GM21619 (cell line): ENCODE measurements around the gene ESD.
"Not testable (repeated sequence)": the region's sequence is repeated elsewhere in the genome, so short reads cannot be mapped to it uniquely, and the experiment has no call there.

Source experiments
- ATAC-seq: cut with Tn5 transposase; IDR thresholded peaks from one replicate; pipeline ENCODE4 v1.9.1; 2021; ENCODE audit not compliant: unreplicated experiment

ESD gene

DNA sequence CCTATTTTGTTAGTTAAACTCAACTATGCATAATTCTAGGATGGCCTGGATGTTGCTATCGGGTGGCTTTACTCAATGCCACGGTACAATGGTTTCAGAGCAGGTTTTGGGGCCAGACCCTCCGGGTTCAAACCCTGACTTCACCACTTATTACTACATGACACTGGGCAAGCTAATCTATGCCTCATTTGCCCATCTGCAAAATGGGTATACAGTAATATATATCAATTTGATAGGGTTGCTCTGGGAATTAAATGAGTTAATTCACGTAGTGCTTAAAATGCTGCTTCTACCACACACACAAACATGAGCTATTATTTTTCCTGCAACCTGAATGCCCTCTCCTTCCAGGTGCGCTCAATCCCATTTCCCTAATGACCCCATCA, 839 bp downstream of the ESD start:
- no peak for ATAC-seq

GRCh38 chr13:46795321-46795720, 1.6 kb downstream of the ESD start:
- no peak for ATAC-seq

DNA sequence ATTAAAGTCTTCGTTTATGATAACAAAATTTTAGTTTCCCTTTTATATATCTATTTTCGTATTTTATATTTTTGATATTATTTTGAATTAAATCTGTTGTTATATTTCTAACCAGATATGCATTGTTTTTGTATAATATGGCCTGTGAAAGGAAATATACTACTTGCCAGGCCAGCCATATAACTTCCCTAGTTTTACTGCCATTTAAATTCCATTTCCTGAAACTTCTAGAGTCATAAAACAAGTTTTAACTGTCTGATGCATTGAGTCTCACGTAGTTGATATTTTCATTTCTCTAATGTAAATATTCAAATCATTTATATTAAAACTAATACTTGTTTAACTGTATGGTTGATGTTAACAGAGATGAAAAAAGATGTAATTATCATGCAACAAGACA, 13.5 kb downstream of the ESD start:
- ATAC-seq: no peak

- no peak for ATAC-seq
Observed at GRCh38 chr13:46782691-46783090, 14.3 kb downstream of the ESD start.

GRCh38 chr13:46782066-46782465, 14.9 kb downstream of the ESD start:
- ATAC-seq: no peak

DNA sequence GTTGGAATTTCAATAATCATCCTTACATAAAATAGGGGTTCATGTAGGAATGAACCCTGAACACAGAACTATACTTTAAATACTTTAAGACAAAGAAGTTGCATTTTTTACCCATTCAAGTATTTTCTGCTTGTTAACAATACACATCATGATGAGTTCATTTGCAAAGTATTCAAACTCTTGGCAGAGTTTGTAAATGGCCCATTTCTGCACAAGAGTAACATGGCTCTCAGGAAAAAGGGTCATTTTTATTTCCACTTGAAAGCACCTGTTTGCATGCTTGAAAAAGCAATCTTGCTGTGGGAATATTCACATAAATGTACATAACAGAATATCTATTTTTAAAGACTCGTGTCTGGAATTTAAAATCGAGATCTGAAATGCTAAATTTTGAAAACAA, 18.1 kb downstream of the ESD start:
- no peak for ATAC-seq

DNA sequence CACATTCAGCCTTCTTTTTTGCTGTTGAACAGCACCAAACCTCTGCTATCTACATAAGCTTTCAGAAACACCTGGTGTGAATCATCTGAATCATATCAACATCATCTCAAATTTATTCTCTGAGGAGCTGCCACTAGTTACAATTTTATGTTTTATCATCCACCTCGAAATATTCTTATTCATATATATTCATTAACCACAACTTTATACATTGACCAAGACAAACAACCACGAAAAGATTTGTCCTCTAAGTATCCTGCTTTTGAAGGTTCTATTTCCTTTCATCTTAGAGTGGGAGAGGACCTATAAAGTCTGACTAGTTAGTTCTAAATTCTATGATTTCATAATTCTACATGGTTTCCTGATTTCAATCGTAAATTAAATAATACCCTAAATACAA, 18.9 kb downstream of the ESD start:
- no peak for ATAC-seq

GRCh38 chr13:46775385-46776107, 21.4 kb downstream of the ESD start:
- no peak for ATAC-seq

GRCh38 chr13:46773541-46773940, 23.4 kb downstream of the ESD start:
- ATAC-seq: no peak

- no peak for ATAC-seq
Observed at GRCh38 chr13:46771693-46772092, 25.3 kb downstream of the ESD start.

DNA sequence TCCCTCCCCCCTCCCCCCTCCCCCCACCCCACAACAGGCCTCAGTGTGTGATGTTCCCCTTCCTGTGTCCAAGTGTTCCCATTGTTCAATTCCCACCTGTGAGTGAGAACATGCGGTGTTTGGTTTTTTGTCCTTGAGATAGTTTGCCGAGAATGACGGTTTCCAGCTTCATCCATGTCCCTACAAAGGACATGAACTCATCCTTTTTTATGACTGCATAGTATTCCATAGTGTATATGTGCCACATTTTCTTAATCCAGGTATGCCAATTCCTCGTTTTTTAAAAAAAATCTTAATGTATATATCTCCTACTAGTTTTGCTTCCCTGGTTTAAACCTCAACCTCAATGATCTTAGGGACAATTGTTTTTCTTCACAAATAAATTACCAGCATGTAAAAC, 27.0 kb downstream of the ESD start:
- not testable (repeated sequence) for ATAC-seq

DNA sequence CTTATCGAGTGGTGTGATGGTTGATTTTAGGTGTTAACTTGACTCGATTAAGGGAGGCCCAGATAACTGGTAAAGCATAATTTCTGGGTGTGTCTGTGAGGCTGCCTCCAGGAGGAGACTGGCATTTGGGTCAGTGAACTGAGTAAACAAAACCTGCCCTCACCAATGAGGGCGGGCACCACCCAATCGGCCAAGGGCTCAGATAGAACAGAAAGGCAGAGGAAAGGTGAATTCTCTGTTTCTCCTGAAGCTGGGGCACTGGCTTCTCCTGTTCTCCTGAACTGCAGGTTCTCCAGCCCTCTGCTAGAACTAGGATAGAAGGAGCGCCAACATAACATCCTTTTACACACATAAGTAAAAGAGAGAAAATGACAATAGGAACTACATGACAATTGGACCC, 35.1 kb downstream of the ESD start:
- no peak for ATAC-seq

DNA sequence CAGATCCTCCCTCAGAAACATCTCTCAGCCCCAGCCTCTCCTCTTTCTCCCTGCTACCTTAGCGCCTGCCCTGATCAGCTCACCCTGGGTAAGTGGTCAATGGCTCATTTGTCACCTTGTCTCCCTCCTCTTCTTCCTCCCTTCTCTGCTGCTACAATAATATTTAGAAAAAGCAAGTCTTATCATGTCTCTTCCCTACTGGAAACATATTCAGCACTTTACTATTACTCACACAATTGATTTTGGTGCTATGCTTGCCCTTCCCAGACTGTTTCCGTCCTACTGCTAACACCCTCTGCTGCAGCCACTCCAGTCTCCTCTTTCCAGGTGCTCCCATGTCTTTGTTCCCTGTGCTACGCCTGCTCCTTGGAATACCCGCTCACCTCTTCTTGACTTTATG, 35.8 kb downstream of the ESD start:
- ATAC-seq: no peak

GRCh38 chr13:46759846-46760245, 37.1 kb downstream of the ESD start:
- no peak for ATAC-seq

GRCh38 chr13:46757640-46758039, 39.3 kb downstream of the ESD start:
- no peak for ATAC-seq

DNA sequence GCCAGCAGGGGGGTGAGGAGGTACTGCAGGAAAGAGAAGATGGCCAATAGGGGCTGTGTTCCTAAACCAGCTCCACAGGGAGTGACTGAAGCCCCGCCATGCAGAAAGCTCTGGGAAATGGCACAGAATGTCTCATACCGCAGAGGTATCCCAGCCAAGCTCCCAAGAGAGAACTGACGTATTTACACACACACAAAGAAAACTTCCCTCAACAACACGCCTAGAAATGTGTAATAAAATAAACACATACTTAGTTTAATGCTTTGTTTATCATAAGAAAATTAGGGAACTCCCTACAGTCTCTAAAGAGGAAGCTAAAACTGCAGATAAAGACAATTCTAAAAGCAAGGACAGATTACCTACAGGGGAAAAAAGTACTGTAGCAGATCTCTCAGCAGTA, 40.0 kb downstream of the ESD start:
- no peak for ATAC-seq

DNA sequence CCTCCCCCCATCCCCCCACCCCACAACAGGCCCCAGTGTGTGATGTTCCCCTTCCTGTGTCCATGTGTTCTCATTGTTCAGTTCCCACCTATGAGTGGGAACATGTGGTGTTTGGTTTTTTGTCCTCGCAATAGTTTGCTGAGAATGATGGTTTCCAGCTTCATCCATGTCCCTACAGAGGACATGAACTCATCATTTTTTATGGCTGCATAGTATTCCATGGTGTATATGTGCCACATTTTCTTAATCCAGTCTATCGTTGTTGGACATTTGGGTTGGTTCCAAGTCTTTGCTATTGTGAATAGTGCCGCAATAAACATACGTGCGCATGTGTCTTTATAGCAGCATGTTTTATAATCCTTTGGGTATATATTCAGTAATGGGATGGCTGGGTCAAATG, 41.5 kb downstream of the ESD start:
- ATAC-seq: not testable (repeated sequence)

GRCh38 chr13:46754812-46755211, 42.1 kb downstream of the ESD start:
- no peak for ATAC-seq

GRCh38 chr13:46753917-46754316, 43.0 kb downstream of the ESD start:
- ATAC-seq: no peak

GRCh38 chr13:46753137-46753536, 43.8 kb downstream of the ESD start:
- ATAC-seq: no peak

DNA sequence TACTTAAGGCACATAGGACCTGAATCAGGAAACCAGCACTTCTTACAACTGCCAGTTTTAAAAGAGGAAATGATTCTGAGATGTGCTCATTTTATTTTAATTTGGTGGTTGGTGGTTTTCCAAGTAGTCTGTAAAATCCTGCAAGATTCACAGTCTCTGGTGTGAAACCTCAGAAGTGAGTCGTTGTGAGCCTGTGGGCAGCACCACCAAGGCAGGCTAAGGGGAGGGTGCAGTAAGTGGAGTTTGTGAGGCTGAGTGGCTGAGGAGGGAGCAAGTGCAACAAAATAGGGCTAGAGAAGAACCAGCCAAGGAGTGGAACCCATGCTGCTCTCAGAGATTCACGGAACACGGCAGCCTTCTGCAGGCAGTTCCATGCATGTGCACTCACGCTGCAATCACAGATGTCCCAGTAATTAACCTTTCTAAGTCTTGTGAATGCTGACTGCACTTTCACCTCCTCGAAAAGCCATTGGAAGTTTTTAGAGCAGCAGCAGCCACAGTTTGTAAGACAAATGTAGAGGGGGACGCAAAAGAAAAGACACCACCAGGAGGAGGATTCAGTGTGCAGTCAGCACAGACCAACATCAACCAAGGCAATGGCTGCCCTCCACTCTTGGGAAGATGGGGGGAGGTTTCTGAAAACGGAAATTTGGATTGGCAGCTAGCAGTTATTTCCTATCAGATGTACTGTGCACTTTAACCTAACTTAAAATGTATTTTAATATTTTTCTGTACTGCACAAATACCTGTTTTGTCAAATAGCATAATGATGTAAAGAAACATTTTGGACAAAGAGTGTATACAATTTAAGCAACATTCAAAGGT, 44.9 kb downstream of the ESD start:
- ATAC-seq: peak; percentile 82

DNA sequence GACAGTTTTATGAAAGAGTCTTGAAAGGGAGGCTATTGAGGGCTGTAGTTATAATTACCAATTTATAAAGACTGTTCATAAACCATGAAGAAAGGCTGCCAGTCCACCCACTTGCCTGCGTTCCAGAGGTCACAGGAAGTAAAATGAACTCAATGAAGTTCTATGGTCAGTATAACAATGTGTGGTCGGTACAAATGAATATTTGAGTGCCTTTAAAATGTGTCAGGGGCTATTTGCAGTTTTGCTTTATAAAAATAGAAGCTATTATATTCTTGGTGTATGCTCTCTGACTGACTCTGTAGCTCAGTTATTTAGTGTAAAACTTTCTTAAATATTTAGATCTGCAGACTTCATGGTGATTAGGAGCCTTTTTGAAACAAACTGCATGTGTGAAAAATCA, 47.0 kb downstream of the ESD start:
- no peak for ATAC-seq

DNA sequence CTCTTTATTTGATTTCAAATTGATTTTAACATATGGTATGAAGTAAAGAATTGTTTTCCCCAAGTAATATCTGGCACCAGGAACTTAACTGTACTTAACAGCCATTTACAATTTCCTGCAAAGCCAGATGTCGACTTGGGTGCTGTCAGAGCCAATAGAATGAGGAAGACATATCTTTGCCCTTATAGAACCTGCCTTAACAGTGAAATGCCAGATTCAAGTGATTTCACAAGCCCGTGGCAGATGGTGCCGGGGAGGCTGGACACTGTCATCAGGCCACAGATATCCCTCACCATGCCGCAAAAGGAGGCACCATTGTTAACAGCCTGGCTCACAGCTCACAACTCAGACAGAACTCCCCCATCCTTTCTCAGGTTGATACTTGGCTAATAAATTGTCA, 48.7 kb downstream of the ESD start:
- ATAC-seq: no peak
